IPS DF 6.9 (cell line): ENCODE results near the gene DNAAF9.

ENCODE experiments used
- DNase-seq: peaks from one replicate; pipeline ENCODE4 v3.0.0-alpha.2; 2013; ENCODE audit warnings: low read depth, low spot score
- H3K27ac ChIP-seq: one replicate; pipeline ENCODE4 v1.5.1; 2013; ENCODE audit warnings: low read length, control low read depth
- H3K27me3 ChIP-seq: 2 replicates; pipeline ENCODE4 v1.6.1; 2013; ENCODE audit warnings: mild to moderate bottlenecking, low read length; ENCODE audit not compliant: control insufficient read depth, insufficient read depth
- H3K36me3 ChIP-seq: 2 replicates; pipeline ENCODE4 v1.6.1; 2013; ENCODE audit warnings: low read length; ENCODE audit not compliant: control insufficient read depth, insufficient read depth
- H3K4me1 ChIP-seq: 2 replicates; pipeline ENCODE4 v1.6.1; 2013; ENCODE audit warnings: low read length; ENCODE audit not compliant: control insufficient read depth, insufficient read depth
- H3K4me3 ChIP-seq: 2 replicates; pipeline ENCODE4 v1.5.1; 2013; ENCODE audit warnings: mild to moderate bottlenecking, low read length
- H3K9me3 ChIP-seq: 2 replicates; pipeline ENCODE4 v1.6.1; 2013; ENCODE audit warnings: low read length, inconsistent platforms; ENCODE audit not compliant: control insufficient read depth, insufficient read depth
- WGBS: extraction: QIAGEN DNeasy Blood & Tissue Kit; methylation state at CpG from one replicate; pipeline ENCODE4 v1.1.7; 2013; ENCODE audit warnings: mixed read lengths, missing lambda C conversion rate; ENCODE audit not compliant: insufficient read length, insufficient coverage; 5-methylcytosine and 5-hydroxymethylcytosine counted together

DNAAF9 gene

GRCh38 chr20:3412600-3413392 lies 5.3 kb upstream of the DNAAF9 start:
- Histone ChIP-seq H3K4me1 (no peaks in the 10 kb centered on the region), H3K36me3 (no peaks in the 10 kb centered on the region), H3K4me3 (no peak overlapping the region), H3K9me3 (no peaks in the 10 kb centered on the region), H3K27ac (no peak overlapping the region), H3K27me3 (no peaks in the 10 kb centered on the region)
- no CpG with 5 or more reads among the region's 11 CpGs for WGBS
- no peak for DNase-seq

- WGBS = no CpG with 5 or more reads among the region's 2 CpGs
- Histone ChIP-seq H3K27ac (no peak overlapping the region), H3K4me3 (no peak overlapping the region), H3K4me1 (no peaks in the 10 kb centered on the region), H3K9me3 (no peaks in the 10 kb centered on the region), H3K27me3 (no peaks in the 10 kb centered on the region), H3K36me3 (no peaks in the 10 kb centered on the region)
- DNase-seq = no peak
Observed at GRCh38 chr20:3410464-3410863, 3.0 kb upstream of the DNAAF9 start.

- H3K36me3 ChIP-seq = no peaks in the 10 kb centered on the region
- no CpG with 5 or more reads among the region's 10 CpGs for WGBS
- H3K4me3 ChIP-seq = no peak overlapping the region
- no peak overlapping the region for H3K27ac ChIP-seq
- no peaks in the 10 kb centered on the region for H3K27me3 ChIP-seq
- no peaks in the 10 kb centered on the region for H3K4me1 ChIP-seq
- DNase-seq = no peak
- no peaks in the 10 kb centered on the region for H3K9me3 ChIP-seq
Observed at GRCh38 chr20:3409417-3409816, 1.9 kb upstream of the DNAAF9 start.

- Histone ChIP-seq H3K4me3 (peak overlapping the region; percentile 64), H3K9me3 (no peaks in the 10 kb centered on the region), H3K27ac (no peak overlapping the region), H3K36me3 (no peaks in the 10 kb centered on the region), H3K4me1 (no peaks in the 10 kb centered on the region), H3K27me3 (no peaks in the 10 kb centered on the region)
- peak; percentile 29 for DNase-seq
- no CpG with 5 or more reads among the region's 59 CpGs for WGBS
Observed at GRCh38 chr20:3407771-3408637, 535 bp upstream of the DNAAF9 start.

- WGBS = no CpG with 5 or more reads among the region's 27 CpGs
- Histone ChIP-seq H3K27ac (no peak overlapping the region), H3K27me3 (no peaks in the 10 kb centered on the region), H3K4me3 (peak overlapping the region; percentile 64; the same call in 1 of the 2 replicates), H3K9me3 (no peaks in the 10 kb centered on the region), H3K4me1 (no peaks in the 10 kb centered on the region), H3K36me3 (no peaks in the 10 kb centered on the region)
- no peak for DNase-seq
Observed at GRCh38 chr20:3406481-3407039, 909 bp downstream of the DNAAF9 start.

GRCh38 chr20:3405696-3406358 lies 1.6 kb downstream of the DNAAF9 start:
- Histone ChIP-seq H3K9me3 (no peaks in the 10 kb centered on the region), H3K4me3 (peak overlapping the region; percentile 64; the same call in 1 of the 2 replicates), H3K36me3 (no peaks in the 10 kb centered on the region), H3K27me3 (no peaks in the 10 kb centered on the region), H3K27ac (no peak overlapping the region), H3K4me1 (no peaks in the 10 kb centered on the region)
- no peak for DNase-seq
- no CpG with 5 or more reads among the region's 3 CpGs for WGBS

- Histone ChIP-seq H3K27ac (no peak overlapping the region), H3K9me3 (no peaks in the 10 kb centered on the region), H3K36me3 (no peaks in the 10 kb centered on the region), H3K4me1 (no peaks in the 10 kb centered on the region), H3K27me3 (no peaks in the 10 kb centered on the region), H3K4me3 (no peak overlapping the region)
- no peak for DNase-seq
- no CpG with 5 or more reads among the region's 2 CpGs for WGBS
Observed at GRCh38 chr20:3405139-3405538, 2.3 kb downstream of the DNAAF9 start.

GRCh38 chr20:3404402-3404801 lies 3.1 kb downstream of the DNAAF9 start:
- DNase-seq = no peak
- Histone ChIP-seq H3K27ac (no peak overlapping the region), H3K4me3 (no peak overlapping the region), H3K4me1 (no peaks in the 10 kb centered on the region), H3K27me3 (no peaks in the 10 kb centered on the region), H3K36me3 (no peaks in the 10 kb centered on the region), H3K9me3 (no peaks in the 10 kb centered on the region)
- WGBS = no CpG with 5 or more reads among the region's 4 CpGs

GRCh38 chr20:3403741-3404140 lies 3.7 kb downstream of the DNAAF9 start:
- H3K36me3 ChIP-seq = no peaks in the 10 kb centered on the region
- H3K4me1 ChIP-seq = no peaks in the 10 kb centered on the region
- H3K27me3 ChIP-seq = no peaks in the 10 kb centered on the region
- no peak for DNase-seq
- WGBS = no CpG with 5 or more reads among the region's 2 CpGs
- no peaks in the 10 kb centered on the region for H3K9me3 ChIP-seq
- no peak overlapping the region for H3K27ac ChIP-seq
- H3K4me3 ChIP-seq = no peak overlapping the region

- Histone ChIP-seq H3K4me1 (no peaks in the 10 kb centered on the region), H3K9me3 (no peaks in the 10 kb centered on the region), H3K27me3 (no peaks in the 10 kb centered on the region), H3K27ac (no peak overlapping the region), H3K4me3 (no peak overlapping the region), H3K36me3 (no peaks in the 10 kb centered on the region)
- 94% methylated on average over 1 of the region's 6 CpGs for WGBS
- no peak for DNase-seq
Observed at GRCh38 chr20:3402453-3402852, 5.0 kb downstream of the DNAAF9 start.
